H1 (cell line): ENCODE data around the gene MYBPH. TPM values are rescaled to one million over a fixed set of nuclear protein-coding genes. Genes with fewer than 3 reads are reported as not detected.
A peak's percentile ranks its signal among the peaks of the same experiment; 100 is the strongest.

ENCODE experiments used
- CTCF ChIA-PET: fragments of 300-600 bp; sonication (Branson Sonifier 250); formaldehyde crosslinking; loops from one replicate; lab custom pipeline; 2021; ENCODE audit not compliant: partially characterized antibody; lab: Charles Lee
- POLR2A ChIA-PET: fragments of 300-600 bp; sonication (Branson Sonifier 250); formaldehyde crosslinking; loops from one replicate; lab custom pipeline; 2021; ENCODE audit warnings: inconsistent platforms; ENCODE audit not compliant: partially characterized antibody; lab: Charles Lee
- DNase-seq, 2 experiments: peaks; one replicate each; pipeline versions ENCODE4 v3.0.0 to v3.0.0-alpha.2; 2010 to 2022; ENCODE audit warnings: low spot score in 2 of 2, low read depth in 1 of 2, mixed read lengths in 1 of 2
- FAIRE-seq: peaks from 2 replicates; lab custom pipeline; 2011; peaks lifted over from hg19 to GRCh38; lab: Jason Lieb, UNC
- H2AFZ ChIP-seq: 2 replicates; pipeline ENCODE4 v1.8.1; 2012; ENCODE audit warnings: low read length, inconsistent platforms
- H2AK5ac ChIP-seq: 2 replicates; pipeline ENCODE4 v1.6.1; 2013; ENCODE audit warnings: low read depth, low read length
- H2BK120ac ChIP-seq: replicated peaks from 2 replicates; pipeline ENCODE3; 2013; ENCODE audit warnings: low read depth, low read length, inconsistent platforms
- H2BK12ac ChIP-seq: 2 replicates; pipeline ENCODE4 v1.6.1; 2013; ENCODE audit warnings: low read depth, low read length
- H2BK15ac ChIP-seq: 2 replicates; pipeline ENCODE4 v1.6.1; 2013; ENCODE audit warnings: low read length
- H2BK20ac ChIP-seq: 2 replicates; pipeline ENCODE4 v1.6.1; 2013; ENCODE audit warnings: low read length
- H2BK5ac ChIP-seq: 2 replicates; pipeline ENCODE4 v1.6.1; 2013; ENCODE audit warnings: low read depth, low read length
- H3K14ac ChIP-seq: 2 replicates; pipeline ENCODE4 v1.6.1; 2013; ENCODE audit warnings: inconsistent platforms; ENCODE audit not compliant: insufficient read length
- H3K18ac ChIP-seq: 2 replicates; pipeline ENCODE4 v1.6.1; 2013; ENCODE audit warnings: low read length; ENCODE audit errors: extremely low read depth
- H3K23ac ChIP-seq: 2 replicates; pipeline ENCODE4 v1.6.1; 2013; ENCODE audit warnings: inconsistent platforms; ENCODE audit not compliant: insufficient read length
- H3K23me2 ChIP-seq: 2 replicates; pipeline ENCODE4 v1.6.1; 2013; ENCODE audit warnings: low read depth, low read length
- H3K27ac ChIP-seq: 2 replicates; pipeline ENCODE4 v1.6.1; 2011; ENCODE audit warnings: low read depth, low read length, inconsistent platforms
- H3K27me3 ChIP-seq, 4 experiments: replicated peaks in 1 of 4; 1 replicate in 1 of 4; 2 replicates in 3 of 4; pipeline versions ENCODE4 v1.6.1 to v1.8.1; 2011 to 2013; ENCODE audit warnings: low read length in 3 of 4, mild to moderate bottlenecking in 3 of 4, inconsistent platforms in 2 of 4, mixed read lengths in 2 of 4, moderate library complexity in 1 of 4; ENCODE audit not compliant: control insufficient read depth in 3 of 4, insufficient read depth in 3 of 4; ENCODE audit errors: extremely low read depth in 1 of 4
- H3K36me3 ChIP-seq, 4 experiments: 2 replicates each; pipeline versions ENCODE4 v1.6.1 to v1.8.1; 2011 to 2013; ENCODE audit warnings: mild to moderate bottlenecking in 4 of 4, low read length in 3 of 4, moderate library complexity in 2 of 4, control low read depth in 1 of 4, inconsistent platforms in 1 of 4; ENCODE audit not compliant: insufficient read depth in 4 of 4, control insufficient read depth in 2 of 4
- H3K4ac ChIP-seq: replicated peaks from 2 replicates; pipeline ENCODE3; 2013; ENCODE audit warnings: low read length, low read depth, mixed read lengths, inconsistent platforms; ENCODE audit not compliant: insufficient read length
- H3K4me1 ChIP-seq, 4 experiments: replicated peaks in 1 of 4; 1 replicate in 1 of 4; 2 replicates in 3 of 4; pipeline versions ENCODE4 v1.6.1 to v1.8.1; 2011 to 2013; ENCODE audit warnings: low read length in 3 of 4, inconsistent platforms in 2 of 4, mixed read lengths in 1 of 4; ENCODE audit not compliant: insufficient read depth in 4 of 4, control insufficient read depth in 3 of 4
- H3K4me2 ChIP-seq, 2 experiments: 2 replicates each; pipeline versions ENCODE4 v1.6.1 to v1.8.1; 2011 to 2013; ENCODE audit warnings: low read depth in 2 of 2, low read length in 2 of 2, control low read depth in 1 of 2, inconsistent platforms in 1 of 2, mild to moderate bottlenecking in 1 of 2; ENCODE audit not compliant: insufficient read depth in 1 of 2
- H3K4me3 ChIP-seq, 4 experiments: fragments of 200-600, 300-600 bp in 1 of 4; sonication (generic), shearing (Covaris generic), sonication (Bioruptor Twin) in 1 of 4; 2 replicates each; pipeline versions ENCODE4 v1.5.1 to v1.8.1; 2011 to 2016; ENCODE audit warnings: low read length in 4 of 4, low read depth in 3 of 4, control low read depth in 2 of 4, inconsistent platforms in 2 of 4, mild to moderate bottlenecking in 2 of 4, mixed read lengths in 1 of 4, moderate library complexity in 1 of 4; ENCODE audit not compliant: insufficient read depth in 2 of 4; ENCODE audit errors: extremely low read depth in 1 of 4
- H3K56ac ChIP-seq: replicated peaks from 2 replicates; pipeline ENCODE3; 2013; ENCODE audit warnings: low read depth, mild to moderate bottlenecking, mixed read lengths, low read length, inconsistent platforms; ENCODE audit not compliant: insufficient read length
- H3K79me1 ChIP-seq: 2 replicates; pipeline ENCODE4 v1.6.1; 2013; ENCODE audit warnings: low read depth, low read length, control low read depth
- H3K79me2 ChIP-seq, 2 experiments: 2 replicates each; pipeline versions ENCODE4 v1.6.1 to v1.8.1; 2012 to 2013; ENCODE audit warnings: low read length in 2 of 2, mild to moderate bottlenecking in 2 of 2, inconsistent platforms in 1 of 2; ENCODE audit not compliant: insufficient read depth in 2 of 2, control insufficient read depth in 1 of 2
- H3K9ac ChIP-seq, 4 experiments: replicated peaks in 1 of 4; 1 replicate in 1 of 4; 2 replicates in 3 of 4; pipeline versions ENCODE4 v1.6.1 to v1.8.1; 2011 to 2013; ENCODE audit warnings: low read depth in 3 of 4, low read length in 3 of 4, control low read depth in 2 of 4, mild to moderate bottlenecking in 2 of 4, moderate library complexity in 2 of 4, inconsistent platforms in 1 of 4; ENCODE audit errors: extremely low read depth in 1 of 4
- H3K9me3 ChIP-seq, 2 experiments: 2 replicates each; pipeline versions ENCODE4 v1.6.1 to v1.8.1; 2012 to 2013; ENCODE audit warnings: mild to moderate bottlenecking in 2 of 2, moderate library complexity in 2 of 2, control low read depth in 1 of 2, inconsistent platforms in 1 of 2, low read depth in 1 of 2, low read length in 1 of 2, mixed read lengths in 1 of 2; ENCODE audit not compliant: insufficient read depth in 2 of 2
- H4K20me1 ChIP-seq, 2 experiments: replicated peaks in 1 of 2; 2 replicates each; pipeline versions ENCODE3 to v1.8.1; 2011 to 2013; ENCODE audit warnings: inconsistent platforms in 2 of 2, low read length in 2 of 2, mild to moderate bottlenecking in 1 of 2; ENCODE audit not compliant: insufficient read depth in 2 of 2, control insufficient read depth in 1 of 2
- H4K5ac ChIP-seq: 2 replicates; pipeline ENCODE4 v1.6.1; 2013; ENCODE audit warnings: low read length, low read depth, mixed read lengths, inconsistent platforms; ENCODE audit not compliant: insufficient read length
- H4K8ac ChIP-seq: 2 replicates; pipeline ENCODE4 v1.8.0; 2013; ENCODE audit warnings: mild to moderate bottlenecking, moderate library complexity, low read length, inconsistent platforms; ENCODE audit not compliant: insufficient read depth; ENCODE audit errors: extremely low read depth
- H4K91ac ChIP-seq: replicated peaks from 2 replicates; pipeline ENCODE3; 2013; ENCODE audit warnings: low read length, mixed read lengths, inconsistent platforms; ENCODE audit not compliant: insufficient read length
- JUN ChIP-seq: IDR thresholded peaks from 2 replicates; pipeline ENCODE4 v1.6.1; 2011; ENCODE audit warnings: low read depth, mild to moderate bottlenecking, improper control_type of control experiment, low read length
- TBP ChIP-seq: IDR thresholded peaks from 2 replicates; pipeline ENCODE4 v1.6.1; 2011; ENCODE audit warnings: low read depth, low read length, improper control_type of control experiment
- WGBS, 2 experiments: shearing (Covaris generic) in 1 of 2; methylation state at CpG; one replicate each; pipeline versions ENCODE4 v1.1.6 to v1.1.7; 2013 to 2015; ENCODE audit warnings: low lambda C conversion rate in 2 of 2, mixed read lengths in 2 of 2, inconsistent platforms in 1 of 2, low coverage in 1 of 2, missing lambda C conversion rate in 1 of 2; ENCODE audit not compliant: insufficient replicate concordance in 2 of 2, insufficient coverage in 1 of 2, insufficient read length in 1 of 2; ENCODE audit errors: extremely low coverage in 1 of 2, missing lambda C conversion rate in 1 of 2; 5-methylcytosine and 5-hydroxymethylcytosine counted together
- polyA plus RNA-seq, 7 experiments: library from polyadenylated mRNA; depleted of rRNA in 3 of 7; stranded (reverse) in 5 of 7; unstranded in 2 of 7; fragments of >200 nt in 5 of 7; fragments of 200-250 nt in 2 of 7; gene quantifications; 1 replicate in 5 of 7; 2 replicates in 1 of 7; 4 replicates in 1 of 7; pipeline versions ENCODE4 v1.2.1 to v1.2.3, GENCODE V29; 2011 to 2013; ENCODE audit warnings: missing spikeins in 2 of 7, mixed read lengths in 2 of 7
- total RNA-seq: library from RNA; stranded (reverse); fragmentation: NEBNext Ultra II Directional; extraction: Animal tissue kit (Norgen Biotek cat#: 25700); gene quantifications from 2 replicates; pipeline ENCODE4 v1.2.1, GENCODE V29; 2021

MYBPH gene
- total and polyA plus RNA-seq, 2 of the 8 experiments (the other 6 are each of a cell fraction or from before 2014, with no cell fraction given), result not detected

DNA sequence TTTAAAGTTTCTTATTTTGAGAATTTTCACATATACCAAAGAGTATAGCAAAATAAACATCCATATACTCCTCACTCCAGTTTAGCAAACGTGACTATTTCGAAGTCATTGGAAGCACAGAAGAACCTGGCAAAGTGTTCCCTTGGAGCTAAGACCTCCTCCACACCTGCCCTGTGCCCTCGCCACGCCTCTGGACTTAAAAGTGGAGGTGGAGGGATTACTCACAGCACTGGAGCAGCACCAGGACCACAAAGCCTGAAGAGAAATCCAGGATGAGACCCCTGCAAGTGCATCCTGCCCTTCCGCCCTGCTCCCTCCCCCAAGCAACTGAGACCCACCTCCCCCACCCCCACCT, 10.4 kb upstream of the MYBPH start:
- H3K9ac ChIP-seq, result no peak overlapping the region
- H3K23ac ChIP-seq, result no peak overlapping the region
- H2BK120ac ChIP-seq, result no peak overlapping the region
- no peak overlapping the region; the same call in 1 of the 2 replicates for H2BK15ac ChIP-seq
- CTCF ChIA-PET, result interaction anchor here (0.7 to 6.1 kb wide), 12 partner anchors 9 to 146 kb away, joined by 3 to 64 read pairs (median 4); partner anchors contain the start of genes ADORA1 and MYBPH
- H3K4ac ChIP-seq, result no peak overlapping the region
- TF ChIP-seq JUN (no peak), TBP (no peak)
- H3K14ac ChIP-seq, result no peak overlapping the region
- no peak overlapping the region; a peak in 1 of 4 replicates for H3K4me2 ChIP-seq
- no peak overlapping the region for H3K4me3 ChIP-seq
- FAIRE-seq (no peak), DNase-seq (no peak)
- H4K20me1 ChIP-seq, result no peaks in the 10 kb centered on the region
- H2BK20ac ChIP-seq, result 0 out of 2 replicates have a peak overlapping the region, but pooled peaks have one; percentile 66
- H3K9me3 ChIP-seq, result no peaks in the 10 kb centered on the region
- H2BK12ac ChIP-seq, result peak overlapping the region; percentile 22; the same call in 1 of the 2 replicates
- peak overlapping the region; percentile 40 for H4K91ac ChIP-seq
- no peaks in the 10 kb centered on the region for H3K79me1 ChIP-seq
- no peak overlapping the region for H3K56ac ChIP-seq
- H2BK5ac ChIP-seq, result no peak overlapping the region
- no peak overlapping the region; the same call in 1 of the 2 replicates for H3K18ac ChIP-seq
- no peak overlapping the region for H2AFZ ChIP-seq
- no peak overlapping the region for H4K5ac ChIP-seq
- WGBS, 2 experiments, result 81% methylated on average over 4 of the region's 5 CpGs; no CpG with 5 or more reads in 1 of the 2 experiments
- POLR2A ChIA-PET, result no interaction called here
- H3K36me3 ChIP-seq, result no peaks in the 10 kb centered on the region
- no peaks in the 10 kb centered on the region for H3K27me3 ChIP-seq
- H3K4me1 ChIP-seq, result peaks cover 6 to 17% (median 11%) of the 10 kb centered on the region in 4 experiments
- no peak overlapping the region for H3K27ac ChIP-seq
- no peaks in the 10 kb centered on the region for H3K23me2 ChIP-seq
- H3K79me2 ChIP-seq, result no peaks in the 10 kb centered on the region
- H2AK5ac ChIP-seq, result no peak overlapping the region
- peak overlapping the region; percentile 74; the same call in 1 of the 2 replicates for H4K8ac ChIP-seq
